Natural killer cell treated with Interleukin-12 subunit alpha and Interleukin-12 subunit beta and Interleukin-15 and Interleukin-18, amount 100 ng/mL, for 72 hours (primary cell): ENCODE results near the gene ARL17A. TPM values are rescaled to one million over a fixed set of nuclear protein-coding genes. Genes with fewer than 3 reads are reported as not detected.
"Not testable (repeated sequence)": the region's sequence is repeated elsewhere in the genome, so short reads cannot be mapped to it uniquely, and the experiment has no call there.

Experiments used
- ATAC-seq, 2 donors: fragments of 150-1000 bp; cut with Tn5 transposase in 1 of 2; sonication (Bioruptor Pico), chemical (Tn5 transposase) in 1 of 2; 2 replicates each; pipeline ENCODE4 v1.10.0; 2021
- DNase-seq: peaks from one replicate; pipeline ENCODE4 v3.0.0; 2022; ENCODE audit warnings: low spot score
- H3K27ac Mint-ChIP-seq, 2 donors: 1 replicate in 1 of 2; 2 replicates in 1 of 2; pipeline ENCODE4 v1.8.0; 2022; ENCODE audit warnings: mixed read lengths in 2 of 2, mild to moderate bottlenecking in 1 of 2, moderate library complexity in 1 of 2
- H3K27me3 Mint-ChIP-seq, 2 donors: 1 replicate in 1 of 2; 2 replicates in 1 of 2; pipeline ENCODE4 v1.8.0; 2022; ENCODE audit warnings: mixed read lengths in 2 of 2
- H3K36me3 Mint-ChIP-seq: one replicate; pipeline ENCODE4 v1.8.0; 2022; ENCODE audit warnings: mixed read lengths
- H3K4me1 Mint-ChIP-seq, 2 donors: 1 replicate in 1 of 2; 2 replicates in 1 of 2; pipeline ENCODE4 v1.8.0; 2022; ENCODE audit warnings: low read depth in 2 of 2, mixed read lengths in 2 of 2, mild to moderate bottlenecking in 1 of 2
- H3K4me3 Mint-ChIP-seq: one replicate; pipeline ENCODE4 v1.8.0; 2022; ENCODE audit warnings: mixed read lengths
- H3K9me3 Mint-ChIP-seq: 2 replicates; pipeline ENCODE4 v1.8.0; 2022; ENCODE audit warnings: mixed read lengths
- total RNA-seq, 2 donors: library from RNA; stranded (reverse); gene quantifications; one replicate each; pipeline ENCODE4 v1.2.3, GENCODE V29; 2022

ARL17A gene
- total RNA-seq, 2 donors from 2014 or later, result 17.0 to 29.1 TPM

DNA sequence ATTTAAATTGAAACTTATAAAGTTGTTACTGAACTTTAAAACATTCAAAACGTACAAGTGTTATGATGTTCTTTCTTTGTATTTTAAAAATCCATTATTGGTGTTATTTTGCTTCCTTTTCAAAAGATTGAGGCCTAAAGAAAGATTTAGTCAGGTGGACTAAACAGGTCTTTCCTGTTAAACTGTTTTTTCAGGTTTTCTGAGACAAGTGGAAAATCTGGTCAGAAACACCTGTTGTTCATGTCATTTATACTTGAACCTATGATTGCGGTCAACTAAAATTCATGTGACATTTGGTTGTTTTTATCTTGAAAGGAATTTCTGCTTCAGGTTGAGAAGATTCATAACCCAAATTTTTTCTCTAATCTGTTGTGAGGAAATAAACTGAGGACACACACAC lies 98.2 kb downstream of the ARL17A start:
- not testable (repeated sequence) for H3K4me3 Mint-ChIP-seq, ATAC-seq, DNase-seq, H3K27ac Mint-ChIP-seq, H3K36me3 Mint-ChIP-seq, H3K9me3 Mint-ChIP-seq, H3K27me3 Mint-ChIP-seq, H3K4me1 Mint-ChIP-seq

DNA sequence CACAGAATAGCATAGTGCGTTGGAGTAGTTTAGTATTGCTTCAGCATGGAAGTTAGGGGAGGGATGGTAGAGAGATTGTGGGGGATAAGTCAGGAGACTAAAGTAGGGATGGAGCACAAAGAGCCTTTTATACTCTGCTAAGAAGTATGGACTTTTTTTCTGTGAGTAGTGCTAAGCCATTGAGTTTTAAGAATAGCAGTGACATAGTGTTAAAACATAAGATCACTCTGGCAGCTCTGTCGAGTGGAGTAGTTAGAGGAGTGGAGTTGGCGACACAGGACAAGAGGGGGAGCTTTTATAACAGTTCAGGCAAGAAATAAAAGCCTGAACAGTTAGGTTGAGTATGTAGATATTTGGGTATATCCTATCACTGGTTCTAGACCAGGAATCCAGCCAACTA lies 100.7 kb downstream of the ARL17A start:
- not testable (repeated sequence) for ATAC-seq, H3K27ac Mint-ChIP-seq, H3K4me1 Mint-ChIP-seq, H3K27me3 Mint-ChIP-seq, DNase-seq, H3K4me3 Mint-ChIP-seq, H3K36me3 Mint-ChIP-seq, H3K9me3 Mint-ChIP-seq

DNA sequence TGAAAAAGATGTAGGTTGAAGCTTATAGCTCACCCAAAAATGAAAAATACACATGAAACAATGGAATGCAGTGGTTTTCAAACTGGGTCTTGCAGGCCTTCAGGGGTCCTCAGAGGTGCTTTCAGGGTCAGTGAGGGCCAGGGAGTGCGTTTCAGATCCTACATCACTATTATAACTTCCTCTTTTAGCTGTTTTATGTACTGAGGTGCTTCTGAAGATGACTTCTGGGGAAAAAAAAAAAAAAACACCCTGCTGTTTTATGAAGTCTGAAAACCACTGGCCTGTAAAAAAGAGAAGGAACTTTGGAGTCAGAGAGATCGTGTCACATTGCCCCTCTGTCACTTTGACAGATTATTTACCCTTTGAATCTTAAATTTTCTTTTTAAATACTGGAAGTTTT lies 103.9 kb downstream of the ARL17A start:
- not testable (repeated sequence) for H3K36me3 Mint-ChIP-seq, H3K4me1 Mint-ChIP-seq, H3K4me3 Mint-ChIP-seq, ATAC-seq, H3K9me3 Mint-ChIP-seq, DNase-seq, H3K27me3 Mint-ChIP-seq, H3K27ac Mint-ChIP-seq

DNA sequence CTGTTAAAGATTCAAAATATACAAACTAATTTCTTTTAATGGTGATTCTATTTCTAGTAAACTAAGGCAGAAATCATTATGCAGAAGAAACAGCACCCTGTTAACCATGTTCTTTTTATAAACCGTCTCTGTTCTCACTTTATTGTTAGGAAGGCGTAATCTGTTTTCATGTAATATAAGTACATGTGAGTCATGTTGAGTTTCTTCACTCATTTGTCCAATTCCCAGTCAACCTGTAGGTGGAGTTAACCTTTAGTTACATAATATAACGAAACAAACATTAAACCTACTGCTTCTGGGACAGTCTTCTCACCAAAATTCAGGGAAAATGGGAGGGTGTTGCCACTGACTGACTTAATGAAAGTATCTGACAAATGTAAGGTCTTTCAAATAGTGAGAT lies 105.0 kb downstream of the ARL17A start:
- DNase-seq, ATAC-seq, H3K27ac Mint-ChIP-seq, H3K4me1 Mint-ChIP-seq, H3K9me3 Mint-ChIP-seq, H3K4me3 Mint-ChIP-seq, H3K27me3 Mint-ChIP-seq, H3K36me3 Mint-ChIP-seq: not testable (repeated sequence)

DNA sequence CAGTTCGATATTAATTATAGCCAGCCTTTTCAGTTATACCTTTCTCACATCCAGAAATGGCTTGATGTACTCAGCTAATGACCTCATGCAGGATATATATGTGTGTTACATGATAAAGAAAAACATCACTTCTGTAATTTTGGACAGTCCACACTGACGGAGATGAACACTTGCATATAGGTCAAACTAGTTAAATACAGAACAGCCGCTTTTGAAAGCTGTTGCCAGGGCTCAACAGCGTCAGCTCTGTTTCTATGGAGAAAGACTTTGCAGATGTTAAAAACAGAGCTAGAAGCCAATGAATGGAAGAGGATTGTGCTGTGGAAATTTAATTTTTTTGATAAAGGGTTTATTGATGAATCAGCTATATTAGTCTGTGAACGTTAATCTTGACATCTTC lies 111.9 kb downstream of the ARL17A start:
- H3K4me1 Mint-ChIP-seq, H3K27ac Mint-ChIP-seq, H3K36me3 Mint-ChIP-seq, ATAC-seq, H3K27me3 Mint-ChIP-seq, DNase-seq, H3K9me3 Mint-ChIP-seq, H3K4me3 Mint-ChIP-seq: not testable (repeated sequence)

Other genes with a start within 250 kb of the ARL17A start
- gene ARL17B, start 217.9 kb downstream of the ARL17A start, total RNA-seq, result 10 to 100 TPM; 25.1 to 31.3 TPM
- gene LRRC37A2, start 67.2 kb downstream of the ARL17A start, total RNA-seq, result 1 to 10 TPM; 7.8 to 8.6 TPM
- gene NSF, start 11.0 kb upstream of the ARL17A start, total RNA-seq, result 10 to 100 TPM; 56.5 to 62.3 TPM
- under 1 TPM; 0.20 to 0.29 TPM for gene WNT3, start 239.0 kb upstream of the ARL17A start, total RNA-seq